ENCODE results near the gene ZNF488.

The ZNF488 gene

GRCh38 chr10:47370015-47370767 is 13.9 kb downstream of the ZNF488 start:
- no peak for TF ChIP-seq CTCF (IDR thresholded peaks at IDR 0.05; ENCODE audit: low read length, missing control alignments)
- DNase-seq (ENCODE audit: low read depth): no peak
- no peak overlapping the region for H3K4me3 ChIP-seq (replicated peaks; ENCODE audit: low read depth, low read length)

GRCh38 chr10:47369251-47369894 is 14.7 kb downstream of the ZNF488 start:
- no peak overlapping the region for H3K4me3 ChIP-seq (replicated peaks; ENCODE audit: low read depth, low read length)
- no peak for DNase-seq (ENCODE audit: low read depth)

GRCh38 chr10:47368431-47369180 is 15.5 kb downstream of the ZNF488 start:
- DNase-seq (ENCODE audit: low read depth): no peak
- no peak for TF ChIP-seq CTCF (IDR thresholded peaks at IDR 0.05; ENCODE audit: low read length, missing control alignments)
- no peak overlapping the region for H3K4me3 ChIP-seq (replicated peaks; ENCODE audit: low read depth, low read length)

More at GRCh38 chr10:47369251-47369894, 14.7 kb downstream of the ZNF488 start:
- TF ChIP-seq CTCF (IDR thresholded peaks at IDR 0.05; ENCODE audit: low read length, missing control alignments): no peak

GRCh38 chr10:47367646-47368045 is 16.4 kb downstream of the ZNF488 start:
- DNase-seq (ENCODE audit: low read depth): no peak
- no peak for TF ChIP-seq CTCF (IDR thresholded peaks at IDR 0.05; ENCODE audit: low read length, missing control alignments)
- no peak overlapping the region for H3K4me3 ChIP-seq (replicated peaks; ENCODE audit: low read depth, low read length)

- no peak for DNase-seq (ENCODE audit: low read depth)
- TF ChIP-seq CTCF (IDR thresholded peaks at IDR 0.05; ENCODE audit: low read length, missing control alignments): no peak
- H3K4me3 ChIP-seq (replicated peaks; ENCODE audit: low read depth, low read length): no peak overlapping the region
These were observed 17.2 kb downstream of the ZNF488 start for GRCh38 chr10:47366731-47367460.

GRCh38 chr10:47366181-47366631 is 17.9 kb downstream of the ZNF488 start:
- no peak for TF ChIP-seq CTCF (IDR thresholded peaks at IDR 0.05; ENCODE audit: low read length, missing control alignments)
- DNase-seq (ENCODE audit: low read depth): no peak
- H3K4me3 ChIP-seq (replicated peaks; ENCODE audit: low read depth, low read length): no peak overlapping the region
